Ovary (tissue), 9 donors: Measurements from ENCODE around the gene NAV2. TPM values are rescaled to one million over a fixed set of nuclear protein-coding genes. Genes with fewer than 3 reads are reported as not detected.

Experiments
- DNase-seq, 5 donors: peaks; one replicate each; pipeline ENCODE4 v3.0.0-alpha.2; 2019 to 2020
- H3K27ac ChIP-seq, 2 donors: fragments of 200-600 bp; one replicate each; pipeline versions ENCODE4 v1.5.1 to v1.8.0; 2019 to 2022
- H3K27me3 ChIP-seq: fragments of 200-600 bp; one replicate; pipeline ENCODE4 v1.8.0; 2022
- H3K36me3 ChIP-seq: fragments of 200-600 bp; sonication (generic); one replicate; pipeline ENCODE4 v1.5.1; 2019
- H3K4me1 ChIP-seq: one replicate; pipeline ENCODE4 v1.8.1; 2013; ENCODE audit warnings: mild to moderate bottlenecking, moderate library complexity; ENCODE audit not compliant: insufficient read depth
- H3K4me3 ChIP-seq: fragments of 200-600 bp; sonication (generic); one replicate; pipeline ENCODE4 v1.5.1; 2017
- H3K9me3 ChIP-seq, 2 donors: fragments of 200-600 bp in 1 of 2; sonication (generic) in 1 of 2; one replicate each; pipeline versions ENCODE4 v1.5.1 to v1.8.1; 2013 to 2019; ENCODE audit warnings: mild to moderate bottlenecking in 1 of 2, moderate library complexity in 1 of 2
- EP300 ChIP-seq: sonication (generic); formaldehyde crosslinking; IDR thresholded peaks from one replicate; pipeline ENCODE4 v1.6.1; 2017; ENCODE audit warnings: antibody characterized with exemption
- POLR2A ChIP-seq: fragments of 450-650 bp; IDR thresholded peaks from one replicate; pipeline ENCODE4 v1.6.1; 2017; ENCODE audit warnings: antibody characterized with exemption, mild to moderate bottlenecking, moderate library complexity
- whole genome bisulfite sequencing, 3 donors: extraction: QIAGEN DNeasy Blood & Tissue Kit in 1 of 3; methylation state at CpG; one replicate each; pipeline versions ENCODE4 v1.1.5 to v1.1.7; 2013 to 2017; 5-methylcytosine and 5-hydroxymethylcytosine counted together
- intact Hi-C, 4 donors: fragments of 100-400 bp; cut with DNase I; formaldehyde crosslinking; loops; one replicate each; pipeline versions ENCODE4 v1.11.0 to v1.15.1; 2022 to 2023
- polyA plus RNA-seq, 2 donors: library from polyadenylated mRNA; stranded (reverse); fragments of 200-250 nt in 1 of 2; fragments of 350-450 nt in 1 of 2; fragmentation: Illumina TruSeq in 1 of 2; extraction: RNeasy Lipid Tissue Mini Kit (QIAGEN cat#74804) in 1 of 2; gene quantifications; one replicate each; pipeline ENCODE4 v1.2.3, GENCODE V29; 2013 to 2014
- total RNA-seq, 7 donors: library from RNA; depleted of rRNA in 2 of 7; stranded (reverse); fragments of >200 nt in 2 of 7; fragmentation: NEBNext Ultra II Directional in 3 of 7; extraction: Animal tissue kit (Norgen Biotek cat#: 25700) in 3 of 7; gene quantifications; one replicate each; pipeline versions ENCODE4 v1.1.0 to v1.2.4, GENCODE V29; 2016 to 2023
- TF ChIP-seq, protein P1 (sequence below), 3 donors: fragments of 450-650 bp in 2 of 3; fragments of 200-600 bp in 1 of 3; IDR thresholded peaks; one replicate each; pipeline versions ENCODE4 v1.5.1 to v1.8.0; 2016 to 2022; ENCODE audit warnings: antibody characterized with exemption in 3 of 3, mild to moderate bottlenecking in 1 of 3
- donor health status: DM: no; HTN: no; CAD: no; lungs with moderate emphysema.
- donor health status: DM: no; HTN: no; CAD: no.
- donor health status: Bipolar disorder and iron deficiency.
- donor health status: DM: yes; HTN: yes; CAD: no.
- donor health status: DM: no; HTN: no; CAD: no.
- donor health status: DM: yes; HTN: yes; CAD: no.

NAV2 gene
- total and polyA plus RNA-seq, 9 donors = 2.9 to 14.1 (median 7.8) TPM

DNA sequence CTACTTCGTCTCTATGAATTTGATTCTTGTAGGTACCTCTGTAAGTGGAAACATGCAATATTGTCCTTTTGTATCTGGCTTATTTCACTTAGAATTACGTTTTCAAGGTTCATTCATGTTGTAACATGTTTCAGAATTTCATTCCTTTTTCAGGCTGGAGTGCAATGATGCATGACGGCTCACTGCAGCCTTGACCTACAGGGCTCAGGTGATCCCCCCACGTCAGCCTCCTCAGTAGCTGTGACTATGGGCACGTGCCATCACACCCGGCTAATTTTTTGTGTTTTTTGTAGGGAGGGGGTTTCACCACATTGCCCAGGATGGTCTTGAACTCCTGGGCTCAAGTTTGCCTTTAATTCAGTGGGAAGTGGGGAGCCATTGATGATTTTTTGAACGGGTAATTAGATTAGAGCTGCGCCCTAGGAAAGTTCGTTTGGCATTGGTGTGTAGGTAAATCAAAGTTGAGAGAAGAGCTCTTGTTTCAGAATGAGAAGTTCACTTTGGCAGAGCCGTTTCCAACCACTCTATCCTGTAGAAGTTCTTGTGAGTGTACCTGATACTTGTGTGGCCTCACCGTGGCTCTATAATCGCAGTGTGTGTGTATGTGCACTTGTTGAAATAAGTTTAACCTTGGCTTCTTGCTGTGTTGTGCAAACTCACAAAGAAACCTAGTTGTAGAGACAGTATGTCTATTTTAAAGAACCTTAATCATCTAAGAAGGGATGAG, 115.9 kb downstream of the NAV2 start:
- TF ChIP-seq EP300 = no peak
- no peak for TF ChIP-seq POLR2A
- TF ChIP-seq, protein P1, sequence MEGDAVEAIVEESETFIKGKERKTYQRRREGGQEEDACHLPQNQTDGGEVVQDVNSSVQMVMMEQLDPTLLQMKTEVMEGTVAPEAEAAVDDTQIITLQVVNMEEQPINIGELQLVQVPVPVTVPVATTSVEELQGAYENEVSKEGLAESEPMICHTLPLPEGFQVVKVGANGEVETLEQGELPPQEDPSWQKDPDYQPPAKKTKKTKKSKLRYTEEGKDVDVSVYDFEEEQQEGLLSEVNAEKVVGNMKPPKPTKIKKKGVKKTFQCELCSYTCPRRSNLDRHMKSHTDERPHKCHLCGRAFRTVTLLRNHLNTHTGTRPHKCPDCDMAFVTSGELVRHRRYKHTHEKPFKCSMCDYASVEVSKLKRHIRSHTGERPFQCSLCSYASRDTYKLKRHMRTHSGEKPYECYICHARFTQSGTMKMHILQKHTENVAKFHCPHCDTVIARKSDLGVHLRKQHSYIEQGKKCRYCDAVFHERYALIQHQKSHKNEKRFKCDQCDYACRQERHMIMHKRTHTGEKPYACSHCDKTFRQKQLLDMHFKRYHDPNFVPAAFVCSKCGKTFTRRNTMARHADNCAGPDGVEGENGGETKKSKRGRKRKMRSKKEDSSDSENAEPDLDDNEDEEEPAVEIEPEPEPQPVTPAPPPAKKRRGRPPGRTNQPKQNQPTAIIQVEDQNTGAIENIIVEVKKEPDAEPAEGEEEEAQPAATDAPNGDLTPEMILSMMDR (IDR thresholded peaks at IDR 0.05) = no peak
- no peak overlapping the region for H3K4me3 ChIP-seq
- no peaks in the 10 kb centered on the region for H3K36me3 ChIP-seq
- H3K9me3 ChIP-seq = no peaks in the 10 kb centered on the region
- intact Hi-C loops = no loop called here
- DNase-seq = no peak
- 70 to 76% (median 75%) methylated on average over 12 of the region's 12 CpGs for WGBS, 3 donors
- H3K27me3 ChIP-seq = no peaks in the 10 kb centered on the region
- no peaks in the 10 kb centered on the region for H3K4me1 ChIP-seq
- no peak overlapping the region for H3K27ac ChIP-seq

GRCh38 chr11:19829109-19829837, 116.6 kb downstream of the NAV2 start:
- no peaks in the 10 kb centered on the region for H3K4me1 ChIP-seq
- H3K9me3 ChIP-seq = no peaks in the 10 kb centered on the region
- no peak overlapping the region for H3K27ac ChIP-seq
- no peaks in the 10 kb centered on the region for H3K36me3 ChIP-seq
- no peak overlapping the region for H3K4me3 ChIP-seq
- TF ChIP-seq POLR2A = no peak
- TF ChIP-seq, protein P1 (IDR thresholded peaks at IDR 0.05) = no peak
- no peak for TF ChIP-seq EP300
- DNase-seq = no peak
- intact Hi-C loops = no loop called here
- WGBS, 3 donors = 36 to 46% (median 44%) methylated on average over 7 of the region's 7 CpGs
- H3K27me3 ChIP-seq = no peaks in the 10 kb centered on the region

DNA sequence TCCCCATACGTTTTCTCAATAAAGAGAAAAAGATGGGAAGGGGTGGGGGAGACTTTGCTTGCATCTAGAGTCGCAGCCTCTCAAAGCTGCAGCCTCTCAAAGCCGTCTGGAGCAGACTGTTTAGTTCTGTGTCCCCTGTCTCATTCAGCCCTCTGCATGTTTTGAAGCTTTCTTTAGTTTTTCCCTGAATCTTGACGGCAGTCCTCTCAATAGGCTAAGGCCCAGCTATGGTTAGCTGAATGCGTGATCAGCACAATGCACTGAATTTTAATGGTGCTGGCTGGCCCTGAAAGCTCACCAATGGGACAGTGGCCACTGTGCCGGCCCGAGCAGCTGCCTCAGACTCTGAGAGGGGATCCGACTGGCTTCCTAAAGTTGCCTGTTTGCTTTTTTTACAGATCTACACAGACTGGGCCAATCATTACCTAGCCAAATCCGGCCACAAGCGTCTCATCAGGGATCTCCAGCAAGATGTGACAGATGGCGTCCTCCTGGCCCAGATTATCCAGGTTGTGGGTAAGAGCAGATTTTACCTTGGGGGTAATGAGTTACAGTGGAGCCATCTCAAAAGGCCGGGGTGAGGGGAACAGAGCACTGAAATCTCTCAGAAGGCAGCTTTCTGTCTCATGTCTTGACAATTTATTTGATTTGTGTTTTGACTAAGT, 119.6 kb downstream of the NAV2 start:
- Histone ChIP-seq H3K4me1 (no peaks in the 10 kb centered on the region), H3K4me3 (no peak overlapping the region), H3K9me3 (no peaks in the 10 kb centered on the region), H3K27me3 (no peaks in the 10 kb centered on the region), H3K36me3 (no peaks in the 10 kb centered on the region), H3K27ac (no peak overlapping the region)
- TF ChIP-seq, protein P1 (IDR thresholded peaks at IDR 0.05) = no peak
- TF ChIP-seq POLR2A = no peak
- TF ChIP-seq EP300 = no peak
- WGBS, 3 donors = 95 to 97% (median 95%) methylated on average over 12 of the region's 12 CpGs
- intact Hi-C loops = no loop called here
- no peak for DNase-seq

- WGBS, 3 donors = 85 to 92% (median 90%) methylated on average over 3 of the region's 3 CpGs
- no peaks in the 10 kb centered on the region for H3K27me3 ChIP-seq
- no peaks in the 10 kb centered on the region for H3K36me3 ChIP-seq
- TF ChIP-seq POLR2A (no peak), EP300 (no peak)
- TF ChIP-seq, protein P1 (IDR thresholded peaks at IDR 0.05) = no peak
- no peaks in the 10 kb centered on the region for H3K9me3 ChIP-seq
- no peak overlapping the region for H3K4me3 ChIP-seq
- no peak for DNase-seq
- intact Hi-C loops = no loop called here
- no peaks in the 10 kb centered on the region for H3K4me1 ChIP-seq
- no peak overlapping the region for H3K27ac ChIP-seq
Observed at GRCh38 chr11:19832901-19833300, 120.3 kb downstream of the NAV2 start.
